Rectal smooth muscle tissue (tissue), 1 donor: Measurements from ENCODE around the gene FBXL3.

ENCODE experiments used
- H3K27ac ChIP-seq: one replicate; pipeline ENCODE4 v1.7.0; 2013; ENCODE audit warnings: low read depth, low read length, inconsistent platforms
- H3K27me3 ChIP-seq: one replicate; pipeline ENCODE4 v1.7.0; 2013; ENCODE audit warnings: low read length; ENCODE audit not compliant: control insufficient read depth, insufficient read depth
- H3K36me3 ChIP-seq: one replicate; pipeline ENCODE4 v1.7.0; 2013; ENCODE audit warnings: low read length; ENCODE audit not compliant: control insufficient read depth, insufficient read depth
- H3K4me1 ChIP-seq: one replicate; pipeline ENCODE4 v1.7.0; 2013; ENCODE audit warnings: low read length; ENCODE audit not compliant: control insufficient read depth, insufficient read depth
- H3K4me3 ChIP-seq: one replicate; pipeline ENCODE4 v1.7.0; 2013; ENCODE audit warnings: low read length
- H3K9ac ChIP-seq: one replicate; pipeline ENCODE4 v1.7.0; 2013; ENCODE audit warnings: low read length

The FBXL3 gene

GRCh38 chr13:77040835-77041234 lies 13.9 kb upstream of the FBXL3 start:
- peaks cover 8% of the 10 kb centered on the region for H3K4me1 ChIP-seq
- no peak overlapping the region for H3K4me3 ChIP-seq
- H3K27ac ChIP-seq = no peak overlapping the region
- peaks cover 3% of the 10 kb centered on the region for H3K36me3 ChIP-seq
- no peak overlapping the region for H3K9ac ChIP-seq
- H3K27me3 ChIP-seq = no peaks in the 10 kb centered on the region

- Histone ChIP-seq H3K36me3 (peaks cover under 1% of the 10 kb centered on the region), H3K4me1 (peaks cover 8% of the 10 kb centered on the region), H3K27me3 (no peaks in the 10 kb centered on the region), H3K27ac (no peak overlapping the region), H3K4me3 (no peak overlapping the region), H3K9ac (no peak overlapping the region)
These were observed 13.1 kb upstream of the FBXL3 start for GRCh38 chr13:77040076-77040475.

GRCh38 chr13:77038907-77039480 lies 12.0 kb upstream of the FBXL3 start:
- no peaks in the 10 kb centered on the region for H3K36me3 ChIP-seq
- H3K27me3 ChIP-seq = no peaks in the 10 kb centered on the region
- no peak overlapping the region for H3K4me3 ChIP-seq
- no peak overlapping the region for H3K9ac ChIP-seq
- peaks cover 8% of the 10 kb centered on the region for H3K4me1 ChIP-seq
- H3K27ac ChIP-seq = no peak overlapping the region

- H3K4me1 ChIP-seq = no peaks in the 10 kb centered on the region
- no peaks in the 10 kb centered on the region for H3K36me3 ChIP-seq
- H3K9ac ChIP-seq = no peak overlapping the region
- no peaks in the 10 kb centered on the region for H3K27me3 ChIP-seq
- H3K4me3 ChIP-seq = no peak overlapping the region
- no peak overlapping the region for H3K27ac ChIP-seq
These were observed 9.3 kb upstream of the FBXL3 start for GRCh38 chr13:77036279-77036678.

GRCh38 chr13:77034881-77035280 lies 7.9 kb upstream of the FBXL3 start:
- H3K27ac ChIP-seq = no peak overlapping the region
- H3K36me3 ChIP-seq = no peaks in the 10 kb centered on the region
- H3K27me3 ChIP-seq = no peaks in the 10 kb centered on the region

GRCh38 chr13:77033717-77034302 lies 6.9 kb upstream of the FBXL3 start:
- no peak overlapping the region for H3K4me3 ChIP-seq
- H3K9ac ChIP-seq = no peak overlapping the region
- no peak overlapping the region for H3K27ac ChIP-seq
- H3K27me3 ChIP-seq = no peaks in the 10 kb centered on the region
- no peaks in the 10 kb centered on the region for H3K4me1 ChIP-seq
- H3K36me3 ChIP-seq = no peaks in the 10 kb centered on the region

More at GRCh38 chr13:77034881-77035280, 7.9 kb upstream of the FBXL3 start:
- no peak overlapping the region for H3K4me3 ChIP-seq
- H3K4me1 ChIP-seq = no peaks in the 10 kb centered on the region
- no peak overlapping the region for H3K9ac ChIP-seq

- Histone ChIP-seq H3K27me3 (no peaks in the 10 kb centered on the region), H3K27ac (no peak overlapping the region), H3K4me3 (no peak overlapping the region), H3K4me1 (peaks cover 5% of the 10 kb centered on the region), H3K36me3 (no peaks in the 10 kb centered on the region), H3K9ac (no peak overlapping the region)
These were observed 4.8 kb upstream of the FBXL3 start for GRCh38 chr13:77031656-77032243.

GRCh38 chr13:77029436-77029835 lies 2.5 kb upstream of the FBXL3 start:
- peaks cover 5% of the 10 kb centered on the region for H3K4me1 ChIP-seq
- H3K27me3 ChIP-seq = no peaks in the 10 kb centered on the region
- no peaks in the 10 kb centered on the region for H3K36me3 ChIP-seq
- H3K9ac ChIP-seq = no peak overlapping the region
- no peak overlapping the region for H3K27ac ChIP-seq
- no peak overlapping the region for H3K4me3 ChIP-seq

- H3K4me3 ChIP-seq = no peak overlapping the region
- H3K27ac ChIP-seq = no peak overlapping the region
- H3K4me1 ChIP-seq = peaks cover 8% of the 10 kb centered on the region
- no peaks in the 10 kb centered on the region for H3K27me3 ChIP-seq
- H3K36me3 ChIP-seq = no peaks in the 10 kb centered on the region
- H3K9ac ChIP-seq = no peak overlapping the region
These were observed 1.2 kb upstream of the FBXL3 start for GRCh38 chr13:77028202-77028601.

GRCh38 chr13:77026255-77026860 lies 601 bp downstream of the FBXL3 start:
- H3K27me3 ChIP-seq = no peaks in the 10 kb centered on the region
- peak overlapping the region; percentile 74 for H3K9ac ChIP-seq
- peak overlapping the region; percentile 93 for H3K4me3 ChIP-seq
- peaks cover 18% of the 10 kb centered on the region for H3K4me1 ChIP-seq
- peak overlapping the region; percentile 95 for H3K27ac ChIP-seq
- H3K36me3 ChIP-seq = no peaks in the 10 kb centered on the region

GRCh38 chr13:77022341-77022740 lies 4.6 kb downstream of the FBXL3 start:
- Histone ChIP-seq H3K4me3 (no peak overlapping the region), H3K4me1 (peaks cover 15% of the 10 kb centered on the region), H3K27me3 (no peaks in the 10 kb centered on the region), H3K9ac (no peak overlapping the region), H3K27ac (no peak overlapping the region), H3K36me3 (no peaks in the 10 kb centered on the region)

GRCh38 chr13:77019756-77020155 lies 7.2 kb downstream of the FBXL3 start:
- Histone ChIP-seq H3K27me3 (no peaks in the 10 kb centered on the region), H3K4me3 (no peak overlapping the region), H3K27ac (no peak overlapping the region), H3K36me3 (peaks cover 5% of the 10 kb centered on the region), H3K9ac (no peak overlapping the region), H3K4me1 (peaks cover 15% of the 10 kb centered on the region)
